Measurements from ENCODE around the gene ABHD17C.

DNA sequence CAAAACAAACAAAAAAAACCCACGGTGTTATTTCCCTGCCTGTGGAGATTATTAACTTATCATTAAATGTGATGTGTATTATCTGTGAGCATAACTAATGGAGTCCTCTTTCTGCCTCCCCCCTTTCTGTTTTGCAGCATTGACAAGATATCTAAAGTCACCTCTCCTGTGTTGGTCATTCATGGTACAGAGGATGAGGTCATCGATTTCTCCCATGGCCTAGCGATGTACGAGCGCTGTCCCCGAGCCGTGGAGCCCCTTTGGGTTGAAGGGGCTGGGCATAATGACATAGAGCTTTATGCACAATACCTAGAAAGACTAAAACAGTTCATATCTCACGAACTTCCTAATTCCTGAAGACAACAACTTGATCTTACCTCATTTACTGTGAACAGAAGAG, 58.9 kb downstream of the ABHD17C start:
- TF ChIP-seq, protein P1, sequence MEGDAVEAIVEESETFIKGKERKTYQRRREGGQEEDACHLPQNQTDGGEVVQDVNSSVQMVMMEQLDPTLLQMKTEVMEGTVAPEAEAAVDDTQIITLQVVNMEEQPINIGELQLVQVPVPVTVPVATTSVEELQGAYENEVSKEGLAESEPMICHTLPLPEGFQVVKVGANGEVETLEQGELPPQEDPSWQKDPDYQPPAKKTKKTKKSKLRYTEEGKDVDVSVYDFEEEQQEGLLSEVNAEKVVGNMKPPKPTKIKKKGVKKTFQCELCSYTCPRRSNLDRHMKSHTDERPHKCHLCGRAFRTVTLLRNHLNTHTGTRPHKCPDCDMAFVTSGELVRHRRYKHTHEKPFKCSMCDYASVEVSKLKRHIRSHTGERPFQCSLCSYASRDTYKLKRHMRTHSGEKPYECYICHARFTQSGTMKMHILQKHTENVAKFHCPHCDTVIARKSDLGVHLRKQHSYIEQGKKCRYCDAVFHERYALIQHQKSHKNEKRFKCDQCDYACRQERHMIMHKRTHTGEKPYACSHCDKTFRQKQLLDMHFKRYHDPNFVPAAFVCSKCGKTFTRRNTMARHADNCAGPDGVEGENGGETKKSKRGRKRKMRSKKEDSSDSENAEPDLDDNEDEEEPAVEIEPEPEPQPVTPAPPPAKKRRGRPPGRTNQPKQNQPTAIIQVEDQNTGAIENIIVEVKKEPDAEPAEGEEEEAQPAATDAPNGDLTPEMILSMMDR (conservative IDR thresholded peaks at IDR 0.05; ENCODE audit: low read length), result no peak
- TF ChIP-seq EZH2phosphoT487 (IDR thresholded peaks at IDR 0.05; ENCODE audit: borderline replicate concordance), result no peak
